Mucosa of descending colon (tissue), 3 donors: ENCODE results near the gene CCNF. TPM values are rescaled to one million over a fixed set of nuclear protein-coding genes. Genes with fewer than 3 reads are reported as not detected.
"Not testable (repeated sequence)": the region's sequence is repeated elsewhere in the genome, so short reads cannot be mapped to it uniquely, and the experiment has no call there.

ENCODE experiments used
- ATAC-seq: fragments of 200-7000 bp; cut with Tn5 transposase; one replicate; pipeline ENCODE4 v1.9.1; 2020; ENCODE audit warnings: mild to moderate bottlenecking, moderate library complexity
- DNase-seq, 3 donors: peaks; one replicate each; pipeline ENCODE4 v3.0.0-alpha.2; 2020
- H3K36me3 ChIP-seq: fragments of 200-600 bp; one replicate; pipeline ENCODE4 v1.8.0; 2021; ENCODE audit warnings: low read depth, mild to moderate bottlenecking
- H3K4me1 ChIP-seq: fragments of 200-600 bp; one replicate; pipeline ENCODE4 v1.8.0; 2021; ENCODE audit warnings: low read depth, mild to moderate bottlenecking
- H3K4me3 ChIP-seq: fragments of 200-600 bp; one replicate; pipeline ENCODE4 v1.8.0; 2021; ENCODE audit warnings: mild to moderate bottlenecking
- H3K9me3 ChIP-seq: fragments of 200-600 bp; one replicate; pipeline ENCODE4 v1.8.0; 2021; ENCODE audit warnings: mild to moderate bottlenecking
- CTCF ChIP-seq: fragments of 200-600 bp; IDR thresholded peaks from one replicate; pipeline ENCODE4 v1.8.0; 2022; ENCODE audit warnings: antibody characterized with exemption, mild to moderate bottlenecking
- intact Hi-C, 2 donors: fragments of 100-400 bp; cut with DNase I in 1 of 2; cut with micrococcal nuclease in 1 of 2; formaldehyde crosslinking; loops; one replicate each; pipeline versions ENCODE4 v1.11.0 to v1.11.1; 2022; cut with DNase I, micrococcal nuclease
- total RNA-seq, 3 donors: library from RNA; stranded (reverse); fragmentation: NEBNext Ultra II Directional in 2 of 3; extraction: Animal tissue kit (Norgen Biotek cat#: 25700) in 2 of 3; gene quantifications; one replicate each; pipeline versions ENCODE4 v1.2.1 to v1.2.4, GENCODE V29; 2021 to 2023
- donor health status: DM: no; HTN: no; CAD: no; lungs with moderate emphysema.
- donor health status: DM: no; HTN: no; CAD: no.
- donor health status: DM: no; HTN: yes; CAD: no.

CCNF gene
- total RNA-seq, 3 donors from 2014 or later = 3.4 to 12.7 (median 3.7) TPM

GRCh38 chr16:2429771-2430663, 770 bp downstream of the CCNF start:
- ATAC-seq (peak; percentile 2), DNase-seq (peak in 1 of 3 donors; percentile 22)
- intact Hi-C loops = no loop called here
- H3K36me3 ChIP-seq = no peaks in the 10 kb centered on the region
- no peak for TF ChIP-seq CTCF
- peak overlapping the region; percentile 56 for H3K4me3 ChIP-seq
- no peaks in the 10 kb centered on the region for H3K9me3 ChIP-seq
- H3K4me1 ChIP-seq = peaks cover 8% of the 10 kb centered on the region

- intact Hi-C loops = no loop called here
- H3K4me1 ChIP-seq = peaks cover 8% of the 10 kb centered on the region
- H3K9me3 ChIP-seq = no peaks in the 10 kb centered on the region
- TF ChIP-seq CTCF = no peak
- H3K36me3 ChIP-seq = no peaks in the 10 kb centered on the region
- H3K4me3 ChIP-seq = no peak overlapping the region
- DNase-seq (no peak), ATAC-seq (no peak)
Measured at GRCh38 chr16:2432286-2432685, 3.0 kb downstream of the CCNF start.

- ATAC-seq (no peak), DNase-seq (no peak)
- Histone ChIP-seq H3K4me1 (peaks cover 8% of the 10 kb centered on the region), H3K9me3 (no peaks in the 10 kb centered on the region), H3K4me3 (no peak overlapping the region), H3K36me3 (no peaks in the 10 kb centered on the region)
- intact Hi-C loops = no loop called here
- TF ChIP-seq CTCF = no peak
Measured at GRCh38 chr16:2432801-2433505, 3.7 kb downstream of the CCNF start.

- H3K36me3 ChIP-seq, DNase-seq, H3K4me3 ChIP-seq, H3K4me1 ChIP-seq, H3K9me3 ChIP-seq, intact Hi-C loops, ATAC-seq: not testable (repeated sequence)
Measured at GRCh38 chr16:2435236-2435635, 6.0 kb downstream of the CCNF start.

- Histone ChIP-seq H3K36me3 (no peaks in the 10 kb centered on the region), H3K9me3 (no peaks in the 10 kb centered on the region), H3K4me1 (no peaks in the 10 kb centered on the region), H3K4me3 (no peak overlapping the region)
- DNase-seq = peak in 1 of 3 donors; percentile 23
- no peak for ATAC-seq
- TF ChIP-seq CTCF = no peak
- intact Hi-C loops = no loop called here
Measured at GRCh38 chr16:2436110-2436509, 6.9 kb downstream of the CCNF start.
